ENCODE data around the gene KRT3.

Gene KRT3

DNA sequence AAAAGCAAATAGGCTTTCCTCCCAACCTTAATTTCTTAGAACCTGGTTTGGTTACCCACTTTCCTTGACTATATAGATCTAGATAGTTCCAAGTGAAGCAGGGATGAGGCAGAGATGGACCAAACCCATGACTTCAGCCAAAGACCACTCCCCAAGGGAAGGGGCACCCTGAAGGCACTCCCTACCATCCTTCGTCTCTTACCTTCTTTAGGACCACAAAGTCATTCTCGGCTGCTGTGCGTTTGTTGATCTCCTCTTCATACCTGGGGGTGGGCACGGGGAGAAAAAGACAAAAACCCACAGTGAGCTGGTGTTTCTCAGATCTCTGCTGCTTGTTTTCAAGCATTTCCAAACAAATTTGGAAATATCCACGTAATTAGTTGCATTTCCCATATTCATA, 14.6 kb upstream of the KRT3 start:
- Histone ChIP-seq H3K9me3 (ENCODE audit: insufficient read depth, low read length, severe bottlenecking) (no peaks in the 10 kb centered on the region), H3K79me2 (ENCODE audit: insufficient read depth, low read length) (no peaks in the 10 kb centered on the region), H3K4me2 (ENCODE audit: insufficient read depth, low read length) (no peak overlapping the region), H3K9ac (ENCODE audit: low read depth, low read length) (no peak overlapping the region), H3K27ac (ENCODE audit: low read length) (no peak overlapping the region), H3K4me1 (ENCODE audit: insufficient read depth, low read length) (no peaks in the 10 kb centered on the region), H3K36me3 (ENCODE audit: insufficient read depth, low read length) (no peaks in the 10 kb centered on the region), H3K27me3 (ENCODE audit: insufficient read depth, low read length, poor library complexity) (peaks cover 2% of the 10 kb centered on the region), H4K20me1 (ENCODE audit: insufficient read depth, low read length) (0 out of 2 replicates have a peak, but pooled peaks cover 3% of the 10 kb centered on the region), H2AFZ (ENCODE audit: low read depth, low read length) (no peak overlapping the region), H3K4me3 (ENCODE audit: low read depth in 1 of 2, low read length in 2 of 2) (no peak overlapping the region)
- ATAC-seq (ENCODE audit: insufficient read depth, low read depth) (no peak), DNase-seq (no peak)
- no peak for TF ChIP-seq EZH2 (IDR thresholded peaks at IDR 0.05; ENCODE audit: borderline replicate concordance, low read depth, low read length, severe bottlenecking)
- TF ChIP-seq CTCF (IDR thresholded peaks at IDR 0.05; ENCODE audit: borderline replicate concordance, extremely low read depth, low read length, poor library complexity, severe bottlenecking), result no peak

DNA sequence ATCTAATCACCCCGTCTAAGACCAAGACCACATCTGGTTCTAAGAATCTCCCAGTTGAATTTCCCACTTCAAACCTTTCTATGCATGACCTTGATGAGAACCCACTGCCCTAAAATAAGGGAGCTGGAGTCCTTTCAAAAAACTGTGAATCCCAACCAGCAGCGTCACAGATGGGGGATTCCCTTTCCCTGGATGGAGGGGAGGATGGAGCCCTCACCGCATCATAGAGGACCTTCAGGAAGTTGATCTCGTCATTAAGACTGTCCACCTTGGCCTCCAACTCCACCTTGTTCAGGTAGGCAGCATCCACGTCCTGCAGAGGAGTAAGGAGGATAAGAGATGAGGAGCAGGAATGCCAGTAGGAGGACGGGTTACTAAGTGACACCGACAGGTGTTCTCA, 13.2 kb upstream of the KRT3 start:
- Histone ChIP-seq H3K4me2 (ENCODE audit: insufficient read depth, low read length) (no peak overlapping the region), H3K27ac (ENCODE audit: low read length) (no peak overlapping the region), H3K36me3 (ENCODE audit: insufficient read depth, low read length) (no peaks in the 10 kb centered on the region), H3K4me3 (ENCODE audit: low read depth in 1 of 2, low read length in 2 of 2) (no peak overlapping the region), H2AFZ (ENCODE audit: low read depth, low read length) (no peak overlapping the region), H3K27me3 (ENCODE audit: insufficient read depth, low read length, poor library complexity) (peaks cover 2% of the 10 kb centered on the region), H3K79me2 (ENCODE audit: insufficient read depth, low read length) (no peaks in the 10 kb centered on the region), H3K4me1 (ENCODE audit: insufficient read depth, low read length) (no peaks in the 10 kb centered on the region), H3K9ac (ENCODE audit: low read depth, low read length) (no peak overlapping the region), H3K9me3 (ENCODE audit: insufficient read depth, low read length, severe bottlenecking) (no peaks in the 10 kb centered on the region), H4K20me1 (ENCODE audit: insufficient read depth, low read length) (0 out of 2 replicates have a peak, but pooled peaks cover 3% of the 10 kb centered on the region)
- DNase-seq (no peak), ATAC-seq (ENCODE audit: insufficient read depth, low read depth) (no peak)
- TF ChIP-seq EZH2 (IDR thresholded peaks at IDR 0.05; ENCODE audit: borderline replicate concordance, low read depth, low read length, severe bottlenecking) (no peak), CTCF (IDR thresholded peaks at IDR 0.05; ENCODE audit: borderline replicate concordance, extremely low read depth, low read length, poor library complexity, severe bottlenecking) (no peak)

GRCh38 chr12:52808573-52809160, 12.8 kb upstream of the KRT3 start:
- Histone ChIP-seq H3K9ac (ENCODE audit: low read depth, low read length) (no peak overlapping the region), H3K27me3 (ENCODE audit: insufficient read depth, low read length, poor library complexity) (peaks cover 2% of the 10 kb centered on the region), H3K4me1 (ENCODE audit: insufficient read depth, low read length) (no peaks in the 10 kb centered on the region), H2AFZ (ENCODE audit: low read depth, low read length) (no peak overlapping the region), H4K20me1 (ENCODE audit: insufficient read depth, low read length) (0 out of 2 replicates have a peak, but pooled peaks cover 3% of the 10 kb centered on the region), H3K79me2 (ENCODE audit: insufficient read depth, low read length) (no peaks in the 10 kb centered on the region), H3K9me3 (ENCODE audit: insufficient read depth, low read length, severe bottlenecking) (no peaks in the 10 kb centered on the region), H3K4me2 (ENCODE audit: insufficient read depth, low read length) (no peak overlapping the region), H3K4me3 (ENCODE audit: low read depth in 1 of 2, low read length in 2 of 2) (no peak overlapping the region), H3K36me3 (ENCODE audit: insufficient read depth, low read length) (no peaks in the 10 kb centered on the region), H3K27ac (ENCODE audit: low read length) (no peak overlapping the region)
- DNase-seq (no peak), ATAC-seq (ENCODE audit: insufficient read depth, low read depth) (no peak)
- TF ChIP-seq EZH2 (IDR thresholded peaks at IDR 0.05; ENCODE audit: borderline replicate concordance, low read depth, low read length, severe bottlenecking), result no peak

DNA sequence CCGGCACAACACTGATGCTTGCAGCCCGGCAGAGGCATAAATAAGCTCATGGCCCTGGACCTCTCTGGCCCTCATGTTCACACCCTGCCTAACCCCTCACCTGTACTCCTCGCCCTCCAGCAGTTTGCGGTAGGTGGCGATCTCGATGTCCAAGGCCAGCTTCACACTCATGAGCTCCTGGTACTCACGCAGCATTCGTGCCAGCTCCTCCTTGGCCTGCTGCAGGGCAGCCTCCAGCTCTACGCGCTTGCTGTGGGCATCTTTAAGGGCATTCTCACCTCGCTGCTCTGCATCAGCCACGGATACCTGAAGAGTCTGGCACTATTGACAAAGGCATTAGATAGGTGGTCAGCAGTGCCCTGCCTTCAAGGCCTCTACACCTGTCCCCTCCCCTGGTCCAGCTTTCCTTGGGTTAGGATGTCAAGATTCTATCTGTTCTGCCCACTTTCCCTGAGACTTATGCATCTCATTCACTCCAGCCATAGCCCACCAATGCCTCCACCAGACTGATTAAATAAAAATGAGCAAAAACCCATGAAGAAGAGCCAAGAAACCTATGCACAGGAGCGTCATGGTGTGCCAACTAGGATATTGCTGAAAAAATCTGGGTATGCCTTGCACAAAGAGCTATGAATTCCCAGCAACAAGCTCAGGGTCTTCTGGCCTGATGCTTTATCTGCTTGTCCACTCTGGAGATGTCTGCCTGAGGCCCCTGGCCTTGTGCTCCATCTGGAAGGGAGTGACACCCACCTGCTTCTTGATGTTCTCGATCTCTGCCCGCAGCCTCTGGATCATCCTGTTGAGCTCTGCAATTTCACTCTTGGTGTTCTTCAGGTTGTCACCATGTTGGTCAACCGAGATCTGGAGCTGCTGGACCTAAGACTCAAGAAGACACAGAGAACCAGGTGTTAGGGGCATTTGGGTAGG, 11.9 kb upstream of the KRT3 start:
- Histone ChIP-seq H3K36me3 (ENCODE audit: insufficient read depth, low read length) (no peaks in the 10 kb centered on the region), H3K9ac (ENCODE audit: low read depth, low read length) (no peak overlapping the region), H3K4me3 (ENCODE audit: low read depth in 1 of 2, low read length in 2 of 2) (no peak overlapping the region), H3K79me2 (ENCODE audit: insufficient read depth, low read length) (no peaks in the 10 kb centered on the region), H3K27ac (ENCODE audit: low read length) (no peak overlapping the region), H3K4me2 (ENCODE audit: insufficient read depth, low read length) (no peak overlapping the region), H3K27me3 (ENCODE audit: insufficient read depth, low read length, poor library complexity) (peaks cover 2% of the 10 kb centered on the region), H4K20me1 (ENCODE audit: insufficient read depth, low read length) (0 out of 2 replicates have a peak, but pooled peaks cover 3% of the 10 kb centered on the region), H3K9me3 (ENCODE audit: insufficient read depth, low read length, severe bottlenecking) (no peaks in the 10 kb centered on the region), H2AFZ (ENCODE audit: low read depth, low read length) (no peak overlapping the region), H3K4me1 (ENCODE audit: insufficient read depth, low read length) (no peaks in the 10 kb centered on the region)
- DNase-seq (no peak), ATAC-seq (ENCODE audit: insufficient read depth, low read depth) (no peak)
- no peak for TF ChIP-seq EZH2 (IDR thresholded peaks at IDR 0.05; ENCODE audit: borderline replicate concordance, low read depth, low read length, severe bottlenecking)
- no peak for TF ChIP-seq CTCF (IDR thresholded peaks at IDR 0.05; ENCODE audit: borderline replicate concordance, extremely low read depth, low read length, poor library complexity, severe bottlenecking)
